GM19467 (cell line): ENCODE measurements around the gene EFCAB5.
A peak's percentile ranks its signal among the peaks of the same experiment; 100 is the strongest.
"Not testable (repeated sequence)": the region's sequence is repeated elsewhere in the genome, so short reads cannot be mapped to it uniquely, and the experiment has no call there.

ENCODE experiments used
- ATAC-seq: cut with Tn5 transposase; IDR thresholded peaks from one replicate; pipeline ENCODE4 v1.9.1; 2021; ENCODE audit warnings: mild to moderate bottlenecking, moderate library complexity; ENCODE audit not compliant: unreplicated experiment

Gene EFCAB5

DNA sequence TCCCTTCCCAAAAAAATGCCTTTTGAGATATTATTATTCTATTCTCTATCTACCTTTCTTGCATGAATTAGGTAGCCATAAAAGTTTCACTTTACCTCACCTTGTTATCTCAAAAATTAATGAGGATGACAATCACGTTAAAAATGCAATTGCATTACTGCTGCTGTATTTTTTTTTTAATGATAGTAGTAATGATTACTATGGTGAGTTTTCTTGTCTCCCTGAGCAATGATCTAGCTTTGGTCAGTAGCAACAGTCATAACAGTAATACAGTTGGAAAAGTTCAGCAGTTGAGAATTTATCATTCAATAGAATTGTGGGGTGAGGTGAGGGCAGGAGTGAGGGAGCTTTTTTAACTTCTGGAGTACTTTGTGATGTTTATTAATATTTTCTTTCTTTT lies at the start of gene EFCAB5:
EFCAB5 (plus strand) TSS at position 301 of the 400 bp plus-strand sequence. CDS start 163 bp downstream, outside the sequence.
- no peak for ATAC-seq

GRCh38 chr17:29892201-29892600 lies 49.2 kb upstream of the EFCAB5 start:
- no peak for ATAC-seq

DNA sequence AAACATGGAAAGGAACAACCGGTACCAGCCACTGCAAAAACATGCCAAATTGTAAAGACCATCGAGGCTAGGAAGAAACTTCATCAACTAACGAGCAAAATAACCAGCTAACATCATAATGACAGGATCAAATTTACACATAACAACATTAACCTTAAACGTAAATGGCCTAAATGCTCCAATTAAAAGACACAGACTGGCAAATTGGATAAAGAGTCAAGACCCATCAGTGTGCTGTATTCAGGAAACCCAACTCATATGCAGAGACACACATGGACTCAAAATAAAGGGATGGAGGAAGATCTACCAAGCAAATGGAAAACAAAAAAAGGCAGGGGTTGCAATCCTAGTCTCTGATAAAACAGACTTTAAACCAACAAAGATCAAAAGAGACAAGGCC lies 44.3 kb upstream of the EFCAB5 start:
- ATAC-seq: not testable (repeated sequence)

DNA sequence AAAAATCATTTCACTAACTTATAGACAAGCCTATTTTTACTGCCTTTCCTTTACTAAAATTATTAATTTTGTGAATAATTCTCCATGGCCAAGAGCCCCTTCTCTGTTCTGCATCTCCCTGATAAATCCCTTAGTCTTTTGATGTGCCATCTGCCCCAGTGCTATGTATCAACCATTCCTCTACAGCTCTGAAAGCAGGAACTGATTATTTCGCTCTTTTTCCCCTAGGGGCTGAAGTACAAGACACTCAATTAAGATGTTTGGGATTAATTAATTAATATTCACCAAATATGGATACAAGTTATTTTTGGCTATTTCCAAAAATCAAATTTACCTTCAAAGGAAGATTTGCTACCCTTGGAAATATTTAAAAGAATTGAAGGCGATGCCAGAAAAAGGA lies 38.0 kb upstream of the EFCAB5 start:
- ATAC-seq: no peak

GRCh38 chr17:29905086-29905878 lies 36.2 kb upstream of the EFCAB5 start:
- no peak for ATAC-seq

DNA sequence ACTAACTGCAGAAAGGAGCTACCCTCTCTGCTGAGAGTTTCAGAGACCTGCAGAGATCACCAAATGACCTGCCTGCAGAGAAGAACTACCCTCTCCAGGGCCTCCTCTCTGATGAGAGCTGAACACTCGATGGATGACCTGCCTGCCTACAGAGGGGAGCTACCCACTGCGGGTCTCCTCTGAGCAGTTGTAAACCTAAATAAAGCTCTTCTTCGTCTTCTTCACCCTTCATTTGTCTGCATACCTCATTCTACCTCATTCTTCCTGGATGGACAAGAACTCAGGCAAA lies 35.6 kb upstream of the EFCAB5 start:
- no peak for ATAC-seq

DNA sequence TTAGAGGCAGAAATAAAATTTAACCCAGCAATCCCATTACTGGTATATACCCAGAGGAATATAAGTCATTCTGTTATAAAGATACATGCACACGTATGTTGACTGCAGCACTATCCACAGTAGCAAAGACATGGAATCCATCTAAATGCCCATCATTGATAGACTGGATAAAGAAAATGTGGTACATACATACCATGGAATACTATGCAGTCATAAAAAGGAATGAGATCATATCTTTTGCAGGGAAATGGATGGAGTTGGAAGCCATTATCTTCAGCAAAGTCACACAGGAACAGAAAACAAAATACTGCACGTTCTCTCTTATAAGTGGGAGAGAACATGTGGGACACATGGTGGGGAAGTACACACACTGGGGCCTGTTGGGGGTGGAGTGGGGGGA lies 34.5 kb upstream of the EFCAB5 start:
- no peak for ATAC-seq

- ATAC-seq: no peak
Observed at GRCh38 chr17:29909236-29910003, 32.0 kb upstream of the EFCAB5 start.

GRCh38 chr17:29911641-29912177 lies 29.7 kb upstream of the EFCAB5 start:
- no peak for ATAC-seq

- no peak for ATAC-seq
Observed at GRCh38 chr17:29914819-29915537, 26.5 kb upstream of the EFCAB5 start.

DNA sequence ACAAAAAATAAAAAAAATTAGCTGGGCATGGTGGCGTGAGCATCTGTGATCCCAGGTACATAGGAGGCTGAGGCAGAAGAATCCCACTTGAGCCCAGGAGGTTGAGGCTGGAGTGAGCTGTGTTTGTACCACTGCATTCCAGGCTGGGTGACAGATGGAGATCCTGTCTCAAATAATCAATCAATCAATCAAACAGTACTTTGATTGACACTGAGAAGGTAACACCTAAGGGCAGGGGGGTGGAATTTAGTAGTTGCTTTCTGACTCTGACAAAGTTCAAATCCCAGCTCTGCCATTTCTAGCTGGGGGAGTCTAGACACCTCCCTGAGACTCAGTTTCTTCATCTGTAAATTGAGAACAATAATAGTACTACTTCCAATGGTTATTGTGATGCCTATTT lies 23.4 kb upstream of the EFCAB5 start:
- no peak for ATAC-seq

DNA sequence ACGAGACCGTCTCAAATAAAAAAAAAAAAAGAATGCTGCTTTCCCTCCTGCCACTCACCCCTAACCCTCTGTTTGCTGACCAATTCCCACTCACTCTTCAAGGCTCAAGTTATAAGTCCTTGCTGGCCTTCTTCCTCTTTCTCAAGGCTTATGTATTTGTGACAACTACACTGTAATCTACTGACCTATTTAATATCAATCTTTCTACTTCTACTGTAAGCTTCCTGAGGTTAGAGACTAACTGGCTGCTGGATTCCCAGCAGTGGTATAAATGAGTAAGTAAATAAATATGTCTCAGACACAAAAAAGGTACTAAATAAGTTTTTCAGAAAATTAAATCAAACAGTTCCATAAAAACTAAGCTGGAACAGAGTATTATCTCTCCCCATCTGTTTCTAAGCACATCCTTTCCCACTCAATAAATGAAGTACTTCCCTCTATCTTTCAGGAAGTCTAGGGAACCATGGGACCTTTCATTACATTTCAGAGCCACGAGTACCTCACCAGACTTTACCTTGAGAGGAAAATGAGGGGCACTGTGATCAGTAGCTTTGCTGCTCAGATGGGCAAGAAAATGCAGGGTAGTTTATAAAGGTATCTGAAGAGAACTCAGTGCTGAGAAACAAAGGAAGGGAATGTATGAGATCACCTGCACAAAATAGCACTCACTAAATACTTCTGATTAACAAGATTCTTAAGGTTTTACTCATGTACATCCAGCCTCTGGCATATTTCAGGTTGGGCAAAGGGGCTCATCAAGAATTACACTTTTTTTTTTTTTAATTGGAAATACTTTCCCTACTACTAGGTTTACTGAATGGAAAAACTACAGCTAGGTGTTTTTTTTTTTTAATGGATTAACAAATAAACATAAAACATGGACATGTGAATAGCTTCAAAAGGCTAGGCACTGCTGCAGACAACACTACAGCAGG lies 22.2 kb upstream of the EFCAB5 start:
- no peak for ATAC-seq

GRCh38 chr17:29924786-29925185 lies 16.6 kb upstream of the EFCAB5 start:
- no peak for ATAC-seq

DNA sequence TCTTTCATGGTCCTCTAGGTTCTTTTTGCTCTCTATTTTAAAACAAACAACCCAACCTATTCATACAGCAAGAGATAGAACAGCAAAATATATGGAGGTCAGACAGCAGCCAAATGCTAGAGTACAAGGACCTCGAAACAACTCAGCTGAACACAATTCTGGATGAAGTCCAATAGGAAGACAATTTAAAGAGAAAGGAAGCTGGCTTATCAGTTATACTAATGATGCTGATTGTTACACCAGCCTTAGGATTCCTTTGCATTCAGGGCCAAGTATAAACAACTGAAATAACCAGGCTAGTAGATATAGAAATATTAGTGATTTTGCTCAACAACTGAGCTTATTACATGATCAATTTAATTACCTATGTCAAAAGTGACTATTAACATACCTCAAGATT lies 13.9 kb upstream of the EFCAB5 start:
- ATAC-seq: no peak

- no peak for ATAC-seq
Observed at GRCh38 chr17:29929006-29929532, 12.4 kb upstream of the EFCAB5 start.

GRCh38 chr17:29929533-29930408 lies 11.7 kb upstream of the EFCAB5 start, which contains the start of gene SSH2:
Gene SSH2 (minus strand): TSS chr17:29930228. CDS start chr17:29930000, 228 bp downstream.
- peak; percentile 61 for ATAC-seq

GRCh38 chr17:29930409-29931010 lies 10.9 kb upstream of the EFCAB5 start:
- no peak for ATAC-seq

- ATAC-seq: peak; percentile 57
Observed at GRCh38 chr17:29931231-29931932, 10.1 kb upstream of the EFCAB5 start.
